ENCODE measurements around the gene HOOK2.
"Not testable (repeated sequence)": the region's sequence is repeated elsewhere in the genome, so short reads cannot be mapped to it uniquely, and the experiment has no call there.

HOOK2 gene, protein sequence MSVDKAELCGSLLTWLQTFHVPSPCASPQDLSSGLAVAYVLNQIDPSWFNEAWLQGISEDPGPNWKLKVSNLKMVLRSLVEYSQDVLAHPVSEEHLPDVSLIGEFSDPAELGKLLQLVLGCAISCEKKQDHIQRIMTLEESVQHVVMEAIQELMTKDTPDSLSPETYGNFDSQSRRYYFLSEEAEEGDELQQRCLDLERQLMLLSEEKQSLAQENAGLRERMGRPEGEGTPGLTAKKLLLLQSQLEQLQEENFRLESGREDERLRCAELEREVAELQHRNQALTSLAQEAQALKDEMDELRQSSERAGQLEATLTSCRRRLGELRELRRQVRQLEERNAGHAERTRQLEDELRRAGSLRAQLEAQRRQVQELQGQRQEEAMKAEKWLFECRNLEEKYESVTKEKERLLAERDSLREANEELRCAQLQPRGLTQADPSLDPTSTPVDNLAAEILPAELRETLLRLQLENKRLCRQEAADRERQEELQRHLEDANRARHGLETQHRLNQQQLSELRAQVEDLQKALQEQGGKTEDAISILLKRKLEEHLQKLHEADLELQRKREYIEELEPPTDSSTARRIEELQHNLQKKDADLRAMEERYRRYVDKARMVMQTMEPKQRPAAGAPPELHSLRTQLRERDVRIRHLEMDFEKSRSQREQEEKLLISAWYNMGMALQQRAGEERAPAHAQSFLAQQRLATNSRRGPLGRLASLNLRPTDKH

DNA sequence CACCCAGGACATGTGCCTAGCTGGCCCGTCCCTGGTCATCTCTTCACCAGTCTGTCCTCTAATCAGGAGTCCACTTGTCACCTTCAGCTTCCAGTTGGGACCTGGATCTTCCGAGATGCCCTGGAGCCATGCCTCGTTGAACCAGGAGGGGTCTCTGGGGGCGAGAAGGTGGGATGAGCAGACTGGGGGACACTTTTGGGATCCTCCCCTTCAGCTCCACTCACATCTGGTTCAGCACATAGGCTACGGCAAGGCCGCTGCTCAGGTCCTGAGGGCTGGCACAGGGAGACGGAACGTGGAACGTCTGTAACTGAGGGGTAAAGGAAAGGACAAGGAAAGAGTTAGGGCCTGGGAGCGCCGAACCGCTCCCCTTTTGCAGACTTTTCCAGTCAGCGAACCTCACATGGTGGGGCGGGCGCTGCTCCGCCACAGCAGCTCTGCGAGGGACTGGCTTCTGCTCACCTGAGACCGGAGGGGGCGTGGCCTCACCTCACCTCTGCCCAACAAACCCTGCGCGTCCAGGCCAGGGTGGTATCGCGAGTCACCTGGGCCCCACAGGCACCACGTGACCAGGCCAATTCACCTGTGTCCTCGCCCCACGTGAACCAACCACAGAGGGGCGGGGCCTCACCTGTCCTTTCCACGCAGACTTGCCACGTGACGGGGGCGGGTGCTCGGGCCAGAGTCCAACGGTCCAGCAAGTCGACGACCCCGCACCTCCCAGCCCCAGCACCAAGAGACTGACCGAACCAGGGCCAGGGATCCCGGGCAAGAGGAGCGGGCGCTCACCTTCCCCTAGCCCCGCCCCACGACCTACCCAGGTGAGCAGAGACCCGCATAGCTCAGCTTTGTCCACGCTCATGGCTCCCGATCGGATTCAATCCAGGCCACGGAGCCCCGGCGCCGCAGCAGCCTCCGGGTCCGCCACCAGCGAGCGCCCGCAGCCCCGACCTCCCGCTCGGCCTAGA, at the start of gene HOOK2:
TSS of gene HOOK2 (minus strand) at position 965 of the 968 bp plus-strand sequence. CDS start at position 862, 103 bp downstream.
- no peak for DNase-seq (ENCODE audit: low read depth)

DNA sequence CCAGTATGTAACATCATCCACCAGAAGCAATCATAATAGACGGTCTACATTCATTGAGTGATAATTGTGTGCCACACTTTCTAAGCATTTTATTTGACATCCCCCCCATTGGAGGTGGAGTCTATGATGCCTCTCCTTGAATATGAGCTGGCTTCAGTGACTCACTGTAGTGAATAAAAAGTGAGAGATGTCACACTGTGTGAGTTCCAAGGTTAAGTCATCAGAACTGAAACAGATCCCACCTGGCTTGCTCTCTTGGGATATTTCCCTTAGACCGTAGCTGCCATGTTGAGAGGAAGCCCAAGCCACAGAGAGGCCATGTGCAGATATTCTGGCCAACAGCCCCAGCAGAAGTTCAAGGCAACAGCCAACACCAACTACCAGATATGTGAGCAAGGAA, 46.4 kb upstream of the HOOK2 start:
- no peak for DNase-seq (ENCODE audit: low read depth)

DNA sequence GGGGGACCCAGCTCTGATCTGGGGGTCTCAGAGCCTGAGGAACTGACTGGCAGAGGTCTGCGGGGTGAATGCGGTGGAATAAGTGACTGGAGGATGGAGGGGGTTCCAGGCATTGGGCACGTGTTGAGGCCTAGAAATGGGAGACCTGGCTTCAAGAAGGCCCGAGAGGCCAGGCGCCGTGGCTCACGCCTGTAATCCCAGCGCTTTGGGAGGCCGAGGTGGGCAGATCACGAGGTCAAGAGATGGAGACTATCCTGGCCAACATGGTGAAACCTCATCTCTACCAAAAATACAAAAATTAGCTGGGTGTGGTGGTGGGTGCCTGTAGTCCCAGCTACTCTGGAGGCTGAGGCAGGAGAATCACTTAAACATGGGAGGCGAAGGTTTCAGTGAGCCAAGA, 42.5 kb upstream of the HOOK2 start:
- not testable (repeated sequence) for DNase-seq (ENCODE audit: low read depth)

GRCh38 chr19:12817188-12817587, 41.8 kb upstream of the HOOK2 start:
- not testable (repeated sequence) for DNase-seq (ENCODE audit: low read depth)

DNA sequence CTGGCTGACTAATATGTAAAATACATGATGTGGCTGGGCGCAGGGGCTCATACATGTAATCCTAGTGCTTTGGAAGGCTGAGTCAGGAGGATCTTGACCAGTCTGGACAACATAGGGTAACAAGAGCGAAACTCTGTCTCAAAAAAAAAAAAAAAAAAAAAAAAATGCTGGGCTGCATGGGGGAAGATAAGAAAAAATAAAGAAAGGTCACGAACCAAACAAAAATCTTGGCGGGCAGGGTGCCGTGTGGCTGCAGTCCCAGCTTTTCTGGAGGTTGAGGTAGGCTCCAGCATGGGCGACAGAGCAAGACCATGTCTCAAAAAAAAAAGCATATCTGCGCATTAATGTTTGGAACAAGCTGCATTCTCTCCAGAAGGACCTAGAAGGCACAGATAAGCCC, 39.7 kb upstream of the HOOK2 start:
- no peak for DNase-seq (ENCODE audit: low read depth)

DNA sequence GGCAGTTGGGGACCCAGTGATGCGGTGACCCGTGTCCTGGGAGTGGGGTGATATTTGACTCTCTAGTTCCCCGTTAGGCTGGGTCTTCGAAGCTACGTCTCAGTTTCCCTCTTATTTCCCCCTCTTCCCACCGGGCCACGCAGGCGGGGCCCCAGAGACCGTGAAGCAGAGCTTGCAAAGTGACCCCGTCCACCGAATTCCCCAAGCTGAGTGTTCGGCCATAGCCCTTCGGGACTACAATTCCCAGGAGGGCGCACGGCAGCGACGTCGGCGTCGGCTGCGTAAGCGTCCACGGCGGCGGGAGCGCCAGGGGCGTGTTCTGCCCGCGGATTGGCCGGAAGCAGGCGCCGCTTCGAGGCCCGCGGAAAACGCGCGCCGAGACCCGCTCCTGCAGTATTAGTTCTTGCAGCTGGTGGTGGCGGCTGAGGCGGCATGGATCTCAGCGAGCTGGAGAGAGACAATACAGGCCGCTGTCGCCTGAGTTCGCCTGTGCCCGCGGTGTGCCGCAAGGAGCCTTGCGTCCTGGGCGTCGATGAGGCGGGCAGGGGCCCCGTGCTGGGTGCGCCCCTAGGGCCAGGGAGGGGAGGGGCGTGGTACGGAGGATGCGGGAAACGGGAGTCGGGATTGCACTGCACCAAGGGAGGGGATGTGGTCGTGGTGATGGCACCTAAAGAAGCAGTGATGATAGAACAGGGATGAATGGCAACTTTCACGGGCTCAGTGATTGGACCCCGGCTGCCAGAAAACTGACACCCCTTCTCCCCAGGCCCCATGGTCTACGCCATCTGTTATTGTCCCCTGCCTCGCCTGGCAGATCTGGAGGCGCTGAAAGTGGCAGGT, 31.1 kb upstream of the HOOK2 start, which contains the start of gene RNASEH2A:
TSS of gene RNASEH2A (plus strand) at position 343 of the 840 bp plus-strand sequence. CDS start at position 433, 90 bp downstream.
- peak; percentile 69 for DNase-seq (ENCODE audit: low read depth)

DNA sequence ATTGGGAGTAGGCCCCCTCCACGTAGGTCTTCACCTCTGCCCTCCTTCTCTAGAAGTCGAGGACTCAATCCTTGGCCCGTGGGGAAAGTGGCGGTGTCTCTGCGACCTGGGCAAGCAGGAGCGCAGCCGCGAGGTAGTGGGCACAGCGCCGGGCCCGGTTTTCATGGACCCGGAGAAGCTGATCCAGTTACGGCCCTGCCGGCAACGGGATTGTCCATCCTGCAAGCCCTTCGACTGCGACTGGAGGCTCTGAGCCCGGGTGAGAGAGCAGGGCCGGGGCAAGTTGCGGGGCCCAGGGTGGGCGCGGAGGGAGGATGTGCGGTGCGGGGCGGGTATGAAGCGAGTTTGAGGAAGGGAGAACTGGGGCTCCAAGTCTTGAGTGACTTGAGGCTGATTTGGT, 28.7 kb upstream of the HOOK2 start:
- DNase-seq (ENCODE audit: low read depth) = no peak

GRCh38 chr19:12802267-12803106, 27.1 kb upstream of the HOOK2 start:
- DNase-seq (ENCODE audit: low read depth) = no peak

GRCh38 chr19:12801466-12802266, 26.3 kb upstream of the HOOK2 start, which contains the start of the genes PRDX2 and THSD8:
TSS of gene PRDX2 (minus strand) at chr19:12801800. CDS start at chr19:12801261, 539 bp downstream.
TSS of gene THSD8 (plus strand) at chr19:12802069. CDS start at chr19:12802072, 3 bp downstream.
- DNase-seq (ENCODE audit: low read depth) = no peak

GRCh38 chr19:12800923-12801465, 25.6 kb upstream of the HOOK2 start:
- no peak for DNase-seq (ENCODE audit: low read depth)

- DNase-seq (ENCODE audit: low read depth) = no peak
Observed at GRCh38 chr19:12800466-12800770, 25.1 kb upstream of the HOOK2 start.

GRCh38 chr19:12799742-12800465, 24.6 kb upstream of the HOOK2 start:
- DNase-seq (ENCODE audit: low read depth) = no peak

DNA sequence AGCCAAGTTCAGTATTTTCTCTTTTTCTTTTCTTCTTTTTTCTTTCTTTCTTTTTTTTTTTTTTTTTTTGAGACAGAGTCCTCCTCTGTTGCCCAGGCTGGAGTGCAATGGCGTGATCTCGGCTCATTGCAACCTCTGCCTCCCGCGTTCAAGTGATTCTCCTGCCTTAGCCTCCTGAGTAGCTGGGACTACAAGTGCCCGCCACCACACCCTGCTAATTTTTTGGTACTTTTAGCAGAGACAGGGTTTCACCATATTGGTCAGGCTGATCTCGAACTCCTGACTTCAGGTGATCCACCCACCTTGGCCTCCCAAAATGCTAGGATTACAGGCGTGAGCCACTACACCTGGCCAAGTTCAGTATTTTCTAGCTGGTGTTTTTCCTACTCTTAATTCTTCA, 22.3 kb upstream of the HOOK2 start:
- DNase-seq (ENCODE audit: low read depth) = not testable (repeated sequence)

- no peak for DNase-seq (ENCODE audit: low read depth)
Observed at GRCh38 chr19:12797141-12797587, 21.8 kb upstream of the HOOK2 start.

DNA sequence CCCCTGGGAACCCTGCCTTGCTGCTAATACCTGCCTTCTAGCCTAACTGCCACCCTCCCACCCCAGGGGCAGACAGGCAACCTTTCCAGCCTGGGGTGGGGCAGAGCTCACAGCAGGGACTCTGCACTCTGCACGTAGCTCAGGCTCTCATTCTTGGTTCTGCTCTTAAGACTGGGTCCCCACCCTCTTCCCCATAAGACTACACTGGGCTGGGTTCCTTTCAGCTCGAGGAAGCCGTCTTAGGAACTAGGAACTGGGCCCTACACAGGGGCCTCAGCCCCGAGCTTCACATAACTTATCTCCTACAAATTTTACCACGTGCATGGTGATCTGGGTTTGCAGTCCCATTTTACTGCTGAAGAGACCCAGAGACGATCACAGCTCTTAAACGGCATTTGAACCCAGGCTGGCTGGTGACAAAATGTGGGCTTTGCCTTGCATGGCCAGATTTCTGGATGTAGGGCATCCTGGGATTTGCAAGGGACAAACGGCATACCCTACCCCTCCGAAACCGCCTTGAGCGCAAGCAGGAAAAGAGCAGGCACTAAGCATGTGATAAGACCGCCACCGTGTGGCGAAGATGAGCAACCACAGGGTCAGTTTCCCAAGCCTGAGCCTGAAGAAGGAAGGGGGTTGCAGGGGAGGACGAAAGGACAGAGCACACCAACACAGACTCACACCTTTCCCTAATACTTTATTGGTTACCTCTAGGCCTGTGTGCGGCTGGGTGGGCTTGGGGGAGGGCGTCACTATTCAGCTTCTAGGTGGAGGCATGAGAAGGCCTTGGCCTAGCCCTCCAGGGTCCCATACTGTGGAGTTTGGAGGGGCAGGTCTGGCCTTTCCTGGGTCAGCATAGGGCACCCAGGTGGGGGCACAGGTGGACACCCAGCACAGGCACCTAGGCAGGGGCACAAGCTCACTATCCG, 21.1 kb upstream of the HOOK2 start:
- DNase-seq (ENCODE audit: low read depth) = no peak

DNA sequence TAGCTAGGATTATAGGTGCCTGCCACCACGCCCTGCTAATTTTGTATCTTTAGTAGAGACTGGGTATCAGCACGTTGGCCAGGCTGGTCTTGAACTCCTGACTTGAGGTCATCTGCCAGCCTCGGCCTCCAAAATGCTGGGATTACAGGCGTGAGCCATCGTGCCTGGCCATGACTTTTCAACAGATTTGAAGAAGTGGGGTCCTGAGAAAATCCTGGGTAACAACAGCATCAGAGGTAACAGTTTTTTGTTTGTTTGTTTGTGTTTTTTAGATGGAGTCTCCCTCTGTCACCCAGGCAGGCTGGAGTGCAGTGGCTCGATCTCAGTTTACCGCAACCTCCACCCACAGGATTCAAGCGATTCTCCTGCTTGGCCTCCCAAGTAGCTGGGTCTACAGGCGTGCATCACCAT, 19.6 kb upstream of the HOOK2 start:
- no peak for DNase-seq (ENCODE audit: low read depth)

Measured in GM04504 (cell line).